ENCODE results near the gene ZP1. TPM values are rescaled to one million over a fixed set of nuclear protein-coding genes. Genes with fewer than 3 reads are reported as not detected.
A peak's percentile ranks its signal among the peaks of the same experiment; 100 is the strongest.

Gene ZP1
- total and polyA plus RNA-seq, 2 experiments from 2014 or later, result 1.9 TPM; not detected in 1

DNA sequence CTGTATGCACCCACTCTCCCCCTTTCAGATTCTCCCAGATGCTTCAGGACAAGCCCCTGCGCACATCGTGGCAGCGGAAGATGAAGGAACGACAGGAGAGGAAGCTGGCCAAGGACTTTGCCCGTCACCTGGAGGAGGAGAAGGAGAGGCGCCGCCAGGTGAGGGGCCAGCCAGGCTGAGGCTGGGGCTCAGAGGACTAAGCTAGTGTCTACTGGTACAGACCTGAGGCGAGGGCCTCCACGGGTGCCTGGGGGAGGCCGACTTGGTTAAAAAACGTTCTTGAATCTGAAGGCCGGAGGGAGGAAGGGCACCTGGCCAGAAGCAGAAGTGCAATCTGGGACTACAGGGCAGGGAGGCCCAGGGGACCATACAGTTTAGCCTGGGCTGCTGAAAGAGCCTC is 19.4 kb upstream of the ZP1 start:
- peaks cover 4% of the 10 kb centered on the region for H3K4me1 ChIP-seq (ENCODE audit: low read depth)
- DNase-seq (ENCODE audit: low read depth in 1 of 2, low spot score in 1 of 2), result no peak
- no peak overlapping the region for H3K27ac ChIP-seq
- no peaks in the 10 kb centered on the region for H3K36me3 ChIP-seq
- H3K9me3 ChIP-seq (ENCODE audit: low read depth), result no peaks in the 10 kb centered on the region
- H3K27me3 ChIP-seq, result peaks cover 8% of the 10 kb centered on the region
- H3K4me3 ChIP-seq, result no peak overlapping the region
- TF ChIP-seq, protein P1, sequence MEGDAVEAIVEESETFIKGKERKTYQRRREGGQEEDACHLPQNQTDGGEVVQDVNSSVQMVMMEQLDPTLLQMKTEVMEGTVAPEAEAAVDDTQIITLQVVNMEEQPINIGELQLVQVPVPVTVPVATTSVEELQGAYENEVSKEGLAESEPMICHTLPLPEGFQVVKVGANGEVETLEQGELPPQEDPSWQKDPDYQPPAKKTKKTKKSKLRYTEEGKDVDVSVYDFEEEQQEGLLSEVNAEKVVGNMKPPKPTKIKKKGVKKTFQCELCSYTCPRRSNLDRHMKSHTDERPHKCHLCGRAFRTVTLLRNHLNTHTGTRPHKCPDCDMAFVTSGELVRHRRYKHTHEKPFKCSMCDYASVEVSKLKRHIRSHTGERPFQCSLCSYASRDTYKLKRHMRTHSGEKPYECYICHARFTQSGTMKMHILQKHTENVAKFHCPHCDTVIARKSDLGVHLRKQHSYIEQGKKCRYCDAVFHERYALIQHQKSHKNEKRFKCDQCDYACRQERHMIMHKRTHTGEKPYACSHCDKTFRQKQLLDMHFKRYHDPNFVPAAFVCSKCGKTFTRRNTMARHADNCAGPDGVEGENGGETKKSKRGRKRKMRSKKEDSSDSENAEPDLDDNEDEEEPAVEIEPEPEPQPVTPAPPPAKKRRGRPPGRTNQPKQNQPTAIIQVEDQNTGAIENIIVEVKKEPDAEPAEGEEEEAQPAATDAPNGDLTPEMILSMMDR (IDR thresholded peaks at IDR 0.05; ENCODE audit: low read depth, low read length), result no peak

DNA sequence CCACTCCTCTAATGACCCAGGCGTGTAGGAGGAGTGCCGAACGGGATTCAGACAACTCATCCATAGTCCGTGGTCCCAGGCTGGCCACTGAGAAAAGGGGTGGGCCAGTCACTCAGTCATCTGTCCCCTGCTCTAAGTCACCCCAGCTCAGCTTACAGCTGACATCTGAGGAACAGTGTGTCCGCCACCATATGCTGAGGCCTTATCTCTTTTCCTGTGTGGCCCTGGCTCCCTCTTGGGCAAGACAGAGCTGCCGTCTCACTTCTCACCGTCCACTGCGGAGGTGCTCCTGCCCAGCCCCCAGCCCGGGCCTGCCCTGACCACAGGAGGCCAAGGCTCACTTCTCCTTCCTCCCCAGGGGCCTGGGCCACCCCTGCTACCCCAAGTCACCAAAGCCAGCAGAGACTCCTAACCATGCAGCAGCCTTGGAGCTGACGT is 18.6 kb upstream of the ZP1 start:
- Histone ChIP-seq H3K4me1 (ENCODE audit: low read depth) (no peaks in the 10 kb centered on the region), H3K9me3 (ENCODE audit: low read depth) (no peaks in the 10 kb centered on the region), H3K27ac (no peak overlapping the region), H3K27me3 (peaks cover 17% of the 10 kb centered on the region), H3K36me3 (no peaks in the 10 kb centered on the region), H3K4me3 (no peak overlapping the region)
- no peak for DNase-seq (ENCODE audit: low read depth in 1 of 2, low spot score in 1 of 2)
- TF ChIP-seq, protein P1 (IDR thresholded peaks at IDR 0.05; ENCODE audit: low read depth, low read length), result no peak

DNA sequence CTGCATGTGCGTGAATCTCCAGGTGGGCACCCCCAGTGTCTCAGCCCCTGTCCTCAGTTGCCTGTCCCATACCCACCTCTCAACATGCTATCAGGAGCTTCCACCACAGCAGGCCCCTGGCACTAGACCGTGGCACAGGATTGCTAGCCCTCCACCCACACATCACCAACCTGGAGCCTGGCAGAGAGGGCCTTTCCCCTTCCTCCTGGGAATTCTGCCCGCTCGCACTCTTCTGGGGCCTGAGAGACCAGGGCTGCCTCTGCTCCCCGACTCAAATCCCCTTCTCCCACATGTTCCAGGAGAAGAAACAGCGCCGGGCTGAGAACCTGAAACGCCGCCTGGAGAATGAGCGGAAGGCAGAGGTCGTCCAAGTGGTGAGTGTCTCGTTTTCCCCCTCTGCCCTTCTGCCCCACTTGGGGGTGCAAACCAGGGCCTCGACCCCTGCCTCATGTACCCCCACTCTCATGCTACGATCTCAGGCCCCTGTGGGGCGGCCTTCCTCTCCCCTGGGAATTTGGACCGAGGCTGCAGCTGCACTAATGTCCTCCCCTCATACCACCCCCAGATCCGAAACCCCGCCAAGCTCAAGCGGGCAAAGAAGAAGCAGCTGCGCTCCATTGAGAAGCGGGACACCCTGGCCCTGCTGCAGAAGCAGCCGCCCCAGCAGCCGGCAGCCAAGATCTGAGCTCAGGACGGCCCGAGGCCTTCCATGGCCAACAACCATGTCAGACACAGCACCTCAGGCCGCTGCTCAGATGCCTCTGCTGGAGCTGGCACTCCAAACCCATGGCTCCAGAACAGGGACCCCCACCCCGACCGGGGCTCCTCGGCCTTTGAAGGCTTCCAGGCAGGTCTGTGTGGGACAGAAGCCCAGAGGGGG is 17.5 kb upstream of the ZP1 start:
- no peaks in the 10 kb centered on the region for H3K36me3 ChIP-seq
- H3K4me3 ChIP-seq, result no peak overlapping the region
- no peak for DNase-seq (ENCODE audit: low read depth in 1 of 2, low spot score in 1 of 2)
- TF ChIP-seq, protein P1 (IDR thresholded peaks at IDR 0.05; ENCODE audit: low read depth, low read length), result no peak
- H3K27ac ChIP-seq, result no peak overlapping the region
- peaks cover 17% of the 10 kb centered on the region for H3K27me3 ChIP-seq
- H3K9me3 ChIP-seq (ENCODE audit: low read depth), result no peaks in the 10 kb centered on the region
- H3K4me1 ChIP-seq (ENCODE audit: low read depth), result no peaks in the 10 kb centered on the region

DNA sequence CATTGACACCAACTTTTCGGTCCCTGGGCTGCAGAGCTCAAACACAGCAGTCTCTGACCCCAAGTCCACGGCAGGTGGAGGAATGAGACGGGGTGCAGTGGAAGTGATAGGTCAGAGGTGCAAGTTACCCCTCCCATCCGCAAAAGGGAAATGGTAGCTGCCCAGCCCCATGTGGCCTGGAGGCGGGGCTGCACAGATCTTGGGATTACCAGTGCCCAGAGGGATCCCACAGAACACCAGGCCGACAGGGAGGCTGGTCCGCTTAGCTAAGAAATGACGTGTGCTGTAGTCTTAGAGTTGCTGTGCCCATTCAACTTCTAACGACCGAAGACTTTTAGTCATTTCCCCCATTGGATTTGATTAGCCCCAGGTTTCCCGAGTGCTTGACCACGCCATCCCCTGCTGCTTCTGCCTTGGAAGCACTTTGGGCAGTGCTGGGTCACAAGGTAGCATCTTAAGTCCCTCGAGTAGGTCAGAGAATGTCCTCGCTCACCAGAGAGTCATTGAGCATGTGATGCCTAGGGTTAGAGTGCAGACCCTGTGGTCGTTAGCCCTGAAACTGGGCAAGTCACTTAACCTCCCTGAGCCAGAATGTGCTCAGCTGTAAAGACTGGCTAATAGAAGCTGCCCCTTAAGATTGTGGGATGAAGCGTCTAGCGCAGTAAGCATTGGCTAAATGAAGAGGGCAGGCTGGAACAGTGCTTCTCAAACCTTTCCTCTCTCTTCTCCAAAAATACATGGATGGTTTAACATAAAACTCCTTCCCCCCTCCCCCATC is 15.8 kb upstream of the ZP1 start:
- H3K9me3 ChIP-seq (ENCODE audit: low read depth), result no peaks in the 10 kb centered on the region
- peaks cover 17% of the 10 kb centered on the region for H3K27me3 ChIP-seq
- no peaks in the 10 kb centered on the region for H3K4me1 ChIP-seq (ENCODE audit: low read depth)
- no peak for DNase-seq (ENCODE audit: low read depth in 1 of 2, low spot score in 1 of 2)
- no peak overlapping the region for H3K27ac ChIP-seq
- H3K36me3 ChIP-seq, result no peaks in the 10 kb centered on the region
- no peak overlapping the region for H3K4me3 ChIP-seq
- TF ChIP-seq, protein P1 (IDR thresholded peaks at IDR 0.05; ENCODE audit: low read depth, low read length), result no peak

DNA sequence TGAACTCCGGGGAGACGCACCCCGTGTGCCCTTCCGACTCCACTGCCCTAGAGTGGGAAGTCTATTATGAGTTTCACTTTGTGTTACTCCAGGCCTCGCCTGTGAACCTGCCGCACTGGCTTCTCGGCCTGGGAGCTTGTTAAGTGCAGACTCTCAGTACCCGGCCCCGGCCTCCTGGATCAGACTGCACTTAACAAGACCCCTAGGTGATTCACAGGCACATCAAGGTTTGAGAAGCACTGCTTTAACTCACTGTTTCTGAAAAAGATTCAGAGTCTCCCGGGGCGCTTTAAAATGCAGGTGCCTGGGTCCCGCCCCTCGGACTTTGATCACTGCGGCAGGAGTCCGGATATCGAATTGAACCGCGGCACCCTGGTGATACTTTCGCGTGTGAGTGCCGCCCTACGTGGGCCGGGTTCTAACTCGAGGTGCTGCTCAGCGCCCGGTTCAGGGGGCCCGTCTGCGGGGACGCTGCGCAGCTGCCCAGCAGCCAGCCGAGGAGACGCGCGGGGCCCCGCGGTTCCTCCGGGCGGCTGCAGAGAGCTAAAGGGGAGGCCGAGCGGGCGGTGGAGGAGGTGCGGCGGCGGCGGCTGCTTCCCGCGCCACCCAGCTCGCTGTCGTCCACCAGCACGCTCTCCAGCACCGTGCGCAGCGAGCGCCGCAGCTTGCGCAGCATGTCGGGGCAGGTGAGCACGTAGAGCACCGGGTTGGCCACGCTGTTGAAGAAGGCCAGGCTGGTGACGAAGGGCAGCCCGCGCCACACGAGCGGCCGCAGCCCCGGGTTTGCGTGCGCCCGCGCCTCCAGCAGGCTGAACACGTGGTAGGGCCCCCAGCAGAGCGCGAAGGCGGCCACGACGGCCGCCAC is 15.0 kb upstream of the ZP1 start:
- peak in 1 of 2 donors; percentile 18 for DNase-seq (ENCODE audit: low read depth in 1 of 2, low spot score in 1 of 2)
- Histone ChIP-seq H3K36me3 (no peaks in the 10 kb centered on the region), H3K4me1 (ENCODE audit: low read depth) (no peaks in the 10 kb centered on the region), H3K27ac (no peak overlapping the region), H3K27me3 (peaks cover 17% of the 10 kb centered on the region), H3K9me3 (ENCODE audit: low read depth) (no peaks in the 10 kb centered on the region), H3K4me3 (no peak overlapping the region)
- TF ChIP-seq, protein P1 (IDR thresholded peaks at IDR 0.05; ENCODE audit: low read depth, low read length), result no peak

Measured in cardiac muscle cell (in vitro differentiated cells and primary cell).